DMS153 (cell line): ENCODE data around the gene KBTBD12.
A peak's percentile ranks its signal among the peaks of the same experiment; 100 is the strongest.

Experiments used
- DNase-seq: peaks from one replicate; lab custom pipeline; 2025; lab: John Stamatoyannopoulos, UW

Gene KBTBD12

GRCh38 chr3:127985655-127986225 is 70.7 kb downstream of the KBTBD12 start:
- no peak for DNase-seq

- DNase-seq, result no peak
Measured at GRCh38 chr3:127986803-127987202, 71.8 kb downstream of the KBTBD12 start.

DNA sequence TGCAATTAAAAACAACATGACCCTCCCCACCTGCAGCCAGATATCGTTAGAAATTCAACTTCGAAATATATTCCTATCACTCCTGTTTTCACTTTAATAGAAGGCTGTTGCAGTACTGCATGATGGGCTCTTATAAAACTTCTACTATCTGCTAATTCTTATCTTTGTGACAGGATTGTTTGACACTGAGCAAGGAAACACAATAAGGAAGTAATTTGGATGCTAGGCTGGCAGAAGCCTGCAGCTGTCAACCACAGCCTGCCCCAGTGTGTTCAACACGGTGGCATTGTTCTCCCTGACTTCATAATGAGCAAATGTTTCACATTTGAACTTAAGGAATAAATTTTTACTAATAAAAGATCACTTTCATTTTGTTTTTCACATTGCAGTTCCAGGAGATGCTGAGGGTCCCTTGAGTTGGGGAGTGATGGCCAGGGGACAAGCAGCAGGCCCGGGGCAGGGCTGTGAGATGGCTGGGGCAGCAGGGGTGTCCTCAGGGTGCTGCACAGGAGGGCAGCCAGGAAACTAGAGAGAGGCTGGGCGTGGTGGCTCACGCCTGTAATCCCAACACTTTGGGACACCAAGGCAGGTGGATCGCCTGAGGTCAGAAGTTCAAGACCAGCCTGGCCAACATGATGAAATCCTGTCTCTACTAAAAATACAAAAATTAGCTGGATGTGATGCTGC is 72.4 kb downstream of the KBTBD12 start:
- no peak for DNase-seq

- no peak for DNase-seq
Measured at GRCh38 chr3:127988770-127989557, 73.9 kb downstream of the KBTBD12 start.

DNA sequence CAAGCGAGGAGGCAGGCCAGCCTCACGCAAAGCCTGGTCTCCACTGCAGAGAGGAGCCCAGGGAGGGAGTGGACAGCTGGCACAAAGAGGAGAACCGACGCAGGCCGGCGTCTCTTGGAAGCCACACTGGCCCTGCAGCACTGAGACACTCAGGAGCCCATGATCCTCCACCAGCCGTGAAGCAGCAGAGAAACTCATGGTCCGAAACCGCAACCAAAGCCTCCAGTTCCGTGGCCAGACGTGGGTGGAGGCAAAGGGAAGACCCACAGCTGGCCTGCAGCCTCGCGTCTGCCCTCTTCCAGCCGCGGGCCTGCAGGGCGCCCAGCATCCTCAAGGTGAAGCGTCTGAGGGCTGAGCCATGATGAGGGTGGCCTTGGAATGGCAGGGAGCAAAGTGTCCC is 75.0 kb downstream of the KBTBD12 start:
- no peak for DNase-seq

- DNase-seq, result no peak
Measured at GRCh38 chr3:127990461-127990860, 75.4 kb downstream of the KBTBD12 start.

- no peak for DNase-seq
Measured at GRCh38 chr3:127991251-127991650, 76.2 kb downstream of the KBTBD12 start.

DNA sequence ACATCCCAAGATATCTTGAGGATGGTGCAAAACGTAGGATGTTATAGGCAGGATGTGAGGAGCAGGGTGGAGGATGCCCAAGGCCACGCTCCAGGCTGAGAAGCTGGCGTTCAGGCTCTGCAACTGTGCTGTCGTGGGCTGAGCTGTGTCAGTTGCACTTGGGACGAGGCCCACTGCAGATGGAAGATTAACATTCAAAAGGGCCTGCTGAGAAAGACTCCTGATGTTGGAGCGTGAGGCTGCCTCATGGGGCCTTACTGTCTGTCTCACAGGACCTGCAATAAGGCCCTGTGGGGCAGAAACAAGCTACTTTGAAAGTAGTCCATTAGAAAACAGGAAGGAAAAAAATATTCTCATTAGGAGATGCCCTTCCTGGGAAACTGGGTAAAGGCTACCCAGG is 76.6 kb downstream of the KBTBD12 start:
- no peak for DNase-seq

DNA sequence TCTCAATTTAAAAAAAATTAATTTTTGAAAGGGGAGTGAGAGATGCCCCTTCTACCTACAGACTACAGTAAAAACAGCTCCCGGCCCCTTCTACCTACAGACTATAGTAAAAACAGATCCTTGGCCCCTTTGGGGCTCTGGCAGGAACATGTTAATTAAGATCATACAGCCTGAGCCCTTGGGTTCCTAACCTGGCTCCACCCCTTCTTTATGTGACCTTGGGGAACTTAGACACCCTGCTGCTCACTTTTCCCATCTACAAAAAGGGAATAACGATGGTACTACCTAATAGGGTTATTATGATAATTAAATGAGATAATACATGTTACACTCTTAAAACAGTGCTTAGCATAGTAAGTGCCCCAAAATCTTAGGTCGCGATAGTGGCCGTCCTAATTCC is 77.1 kb downstream of the KBTBD12 start:
- no peak for DNase-seq

GRCh38 chr3:127994011-127994410 is 79.0 kb downstream of the KBTBD12 start:
- no peak for DNase-seq

- no peak for DNase-seq
Measured at GRCh38 chr3:127997016-127997415, 82.0 kb downstream of the KBTBD12 start.

DNA sequence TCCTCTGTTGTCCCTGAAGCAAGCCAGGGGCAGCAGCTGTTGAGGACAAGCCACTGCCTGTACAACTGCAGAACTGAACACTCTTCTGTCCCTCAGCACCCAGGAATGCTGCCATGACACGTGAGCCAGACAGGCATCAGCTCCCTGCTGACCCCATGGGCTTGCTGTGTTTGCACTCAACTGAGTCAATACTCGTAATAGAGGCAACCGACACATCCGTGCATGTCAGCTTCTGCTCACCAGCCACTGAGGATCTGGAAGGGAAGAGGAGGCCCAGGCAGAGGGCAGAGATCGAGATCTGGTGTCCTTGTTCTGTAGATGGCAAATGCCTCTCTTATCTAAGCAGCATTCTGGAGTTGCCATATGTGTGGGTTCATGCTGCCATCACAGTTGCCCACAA is 82.9 kb downstream of the KBTBD12 start:
- DNase-seq, result peak; percentile 76

DNA sequence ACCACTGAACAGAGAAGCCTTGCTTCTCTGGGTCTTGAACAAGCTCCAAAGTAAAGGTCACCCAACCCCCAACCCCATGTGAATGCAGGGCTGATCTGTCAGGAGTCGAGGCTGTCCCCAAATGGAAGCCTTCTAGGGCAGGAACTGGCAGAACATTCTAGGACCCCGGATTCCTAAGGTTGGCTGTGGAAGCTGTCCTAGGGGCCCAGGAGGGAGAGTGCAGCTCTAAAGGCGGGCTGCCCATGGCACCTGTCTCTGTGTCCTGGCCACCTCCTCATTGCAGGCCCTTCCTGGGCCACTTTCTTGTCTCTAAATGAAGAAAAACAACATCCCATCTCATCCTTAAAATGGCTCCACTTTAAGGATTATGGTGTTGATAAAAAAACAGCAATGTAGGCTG is 83.6 kb downstream of the KBTBD12 start:
- DNase-seq, result no peak

GRCh38 chr3:127999509-128000106 is 84.6 kb downstream of the KBTBD12 start:
- DNase-seq, result no peak

DNA sequence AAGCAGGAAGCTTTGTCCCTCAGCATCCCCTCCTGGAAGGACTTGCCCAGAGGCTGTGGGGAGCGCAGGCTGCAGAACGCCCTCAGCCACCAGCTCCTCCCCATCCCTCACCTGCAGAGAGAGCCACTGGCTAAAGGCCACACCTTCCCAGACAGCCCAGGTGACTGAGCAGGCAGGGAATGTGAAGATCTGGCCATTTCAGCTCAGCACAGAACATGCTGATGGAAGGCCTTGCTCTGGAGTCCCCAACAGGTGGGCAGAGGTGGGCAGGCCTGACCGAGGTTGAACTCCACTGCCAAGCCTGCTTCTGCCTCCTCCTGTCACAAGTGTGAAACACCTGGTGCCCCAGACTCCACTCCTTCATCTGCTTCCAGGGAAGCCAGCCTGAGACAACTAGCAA is 86.5 kb downstream of the KBTBD12 start:
- DNase-seq, result no peak

DNA sequence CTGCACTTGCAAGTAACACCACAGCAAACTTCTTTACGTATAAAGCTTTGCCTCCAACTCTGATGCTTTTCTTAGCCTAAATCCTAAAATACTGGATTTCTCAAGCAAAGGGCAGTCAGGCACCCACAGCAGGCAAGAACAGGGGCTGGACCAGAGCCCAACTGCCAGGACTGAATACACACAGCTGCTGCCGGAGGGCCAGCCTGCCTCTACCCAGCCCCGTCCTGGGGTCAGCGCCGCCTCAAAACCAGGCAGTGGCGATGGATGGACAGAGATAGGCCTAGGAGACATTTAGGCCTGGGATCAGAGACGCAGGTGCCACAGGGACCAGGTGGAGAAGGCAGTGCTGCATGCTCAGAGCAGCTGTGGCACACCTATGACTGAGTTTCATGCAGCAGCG is 89.6 kb downstream of the KBTBD12 start:
- DNase-seq, result no peak

DNA sequence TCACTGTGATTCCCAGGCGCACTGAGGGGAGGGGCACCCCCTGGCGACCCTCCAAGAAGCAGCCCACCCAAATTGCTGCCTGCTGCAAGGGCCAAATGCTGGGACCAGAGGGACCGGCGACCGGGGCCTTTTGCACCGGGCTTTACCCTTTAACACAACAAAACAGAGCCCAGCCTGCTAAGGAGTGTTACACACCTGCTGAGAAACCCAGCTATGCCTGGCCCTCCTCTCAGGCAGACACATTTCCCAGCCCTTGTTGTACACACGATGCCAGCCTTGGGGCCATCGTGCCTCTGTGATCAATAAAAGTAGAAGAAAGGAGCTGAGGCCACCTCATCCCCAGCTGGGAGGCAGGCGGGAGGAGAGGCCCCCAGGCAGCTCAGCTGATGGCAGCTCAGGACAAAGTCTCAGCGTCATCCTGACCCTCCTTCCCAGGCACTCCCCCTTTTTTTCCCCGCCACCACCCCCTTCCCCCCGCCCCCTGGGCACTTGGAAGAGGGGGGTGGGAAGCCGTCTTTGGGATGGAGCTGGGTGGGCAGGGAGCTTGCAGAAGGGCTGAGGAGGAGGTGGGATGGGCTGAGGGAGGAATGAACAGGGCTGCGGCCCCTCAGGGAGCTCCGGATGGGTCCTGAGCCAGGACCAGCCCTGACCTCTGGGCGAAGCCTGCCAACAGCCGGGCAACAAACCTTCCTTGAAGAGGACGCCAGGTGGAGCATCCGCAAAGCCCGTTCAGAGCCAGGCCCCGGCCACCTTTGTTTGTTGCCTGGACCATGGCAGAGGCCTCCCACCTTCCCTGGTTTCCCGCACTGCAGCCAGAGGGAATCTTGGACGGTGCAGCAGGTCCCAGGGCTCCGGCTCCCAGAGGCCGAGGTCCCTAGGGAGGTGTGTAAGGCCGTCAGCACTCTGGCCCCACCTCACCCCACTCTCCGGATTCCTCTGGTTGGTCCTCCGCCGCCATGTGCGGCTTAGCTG is 91.3 kb downstream of the KBTBD12 start:
- DNase-seq, result no peak

DNA sequence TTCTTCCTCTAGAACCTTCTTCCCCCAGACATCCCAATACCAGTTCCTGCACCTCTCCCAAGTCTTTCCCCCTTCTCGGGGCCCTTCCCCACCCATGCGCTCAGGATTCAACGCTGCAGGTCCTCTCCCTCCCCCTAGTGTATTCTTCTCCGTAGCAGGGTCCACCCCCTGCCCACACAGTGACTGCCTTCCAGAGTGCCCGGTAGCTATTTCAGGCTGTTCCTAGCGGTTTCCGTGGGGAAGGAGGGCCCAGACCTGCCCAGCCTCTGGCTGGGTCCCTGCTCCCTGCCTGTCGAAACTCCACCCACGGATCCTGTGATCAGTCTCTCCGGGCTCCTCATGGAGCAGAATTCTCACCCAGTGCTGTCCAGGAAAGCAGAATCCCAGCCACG is 92.0 kb downstream of the KBTBD12 start:
- DNase-seq, result no peak

GRCh38 chr3:128009952-128010846 is 95.2 kb downstream of the KBTBD12 start:
- no peak for DNase-seq

- peak; percentile 42 for DNase-seq
Measured at GRCh38 chr3:128011140-128011539, 96.1 kb downstream of the KBTBD12 start.

GRCh38 chr3:128012050-128012449 is 97.0 kb downstream of the KBTBD12 start:
- DNase-seq, result no peak
